ENCODE results near the gene RETNLB.

The RETNLB gene

DNA sequence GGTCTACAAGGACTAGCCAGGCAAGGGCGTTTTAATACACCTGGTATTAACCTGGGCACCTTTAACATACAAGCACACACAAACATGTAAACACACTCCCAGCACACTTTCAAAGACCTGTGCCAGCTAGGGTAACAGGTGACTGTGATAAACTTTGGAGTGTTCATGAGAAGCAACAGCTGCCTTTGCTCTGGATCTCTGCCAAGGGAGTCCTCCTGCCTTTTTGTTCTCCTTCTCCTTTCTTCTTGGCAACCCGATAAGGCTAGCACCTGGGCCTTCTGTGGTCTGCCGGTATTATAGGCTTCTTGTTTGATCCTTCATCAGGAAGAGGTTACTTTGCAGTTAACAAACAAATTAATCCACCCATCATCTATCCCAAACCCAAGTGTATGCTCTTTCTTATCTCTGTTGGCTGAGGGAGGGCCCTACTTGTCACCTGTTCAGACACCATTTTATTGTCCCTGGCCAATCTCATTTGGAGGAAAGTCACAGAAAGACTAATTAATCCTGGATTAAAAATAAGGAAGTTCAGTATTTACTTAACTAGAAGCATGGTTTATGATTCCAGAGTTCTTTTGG, at the start of gene RETNLB:
RETNLB (minus strand) TSS at position 7 of the 579 bp plus-strand sequence. CDS start 225 bp downstream, outside the sequence.
- no peak for DNase-seq

GRCh38 chr3:108806316-108806715, 49.1 kb upstream of the RETNLB start:
- DNase-seq, result peak; percentile 48 to 80

GRCh38 chr3:108804966-108805365, 47.8 kb upstream of the RETNLB start:
- DNase-seq, result no peak

DNA sequence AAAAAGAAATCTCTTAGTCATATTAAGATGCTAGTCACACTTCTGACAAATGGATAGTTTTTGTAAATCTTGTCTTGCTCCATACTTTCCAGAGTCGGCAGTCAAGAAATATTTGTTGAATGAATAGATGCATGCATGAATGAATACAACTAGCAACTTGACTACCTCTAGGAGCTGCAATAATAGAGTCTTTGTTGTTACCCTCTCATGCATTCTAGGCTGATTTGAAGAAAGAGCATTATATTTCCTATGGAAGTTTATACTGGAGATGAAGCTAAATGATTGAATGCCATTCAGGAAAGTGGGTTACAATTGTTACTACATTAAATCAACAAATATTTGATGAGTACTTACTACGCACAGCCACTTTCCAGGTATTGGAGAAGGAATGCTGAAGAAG, 47.2 kb upstream of the RETNLB start:
- no peak for DNase-seq

- DNase-seq, result no peak
These were observed 34.3 kb upstream of the RETNLB start for GRCh38 chr3:108791473-108791872.

DNA sequence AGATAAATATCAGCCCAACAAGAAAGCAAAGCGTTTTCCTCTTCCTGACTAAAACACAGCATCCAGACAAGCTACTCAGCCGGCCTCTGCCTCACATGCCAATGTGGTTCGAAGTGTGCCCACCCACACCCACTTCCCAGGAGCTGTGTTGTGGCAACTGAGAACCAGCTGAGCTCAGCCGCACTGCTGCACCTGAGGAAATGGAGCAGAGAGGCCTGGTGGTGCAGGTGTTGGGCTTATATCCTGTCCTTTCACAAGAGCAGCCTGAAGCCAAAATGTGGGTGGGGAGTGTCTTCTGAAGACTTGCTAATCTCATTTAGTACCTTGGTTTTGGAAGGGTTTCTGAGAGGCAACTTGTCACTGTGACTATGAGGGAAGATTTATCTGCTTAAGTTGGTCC, 23.0 kb upstream of the RETNLB start:
- DNase-seq, result peak; percentile 42 to 46

DNA sequence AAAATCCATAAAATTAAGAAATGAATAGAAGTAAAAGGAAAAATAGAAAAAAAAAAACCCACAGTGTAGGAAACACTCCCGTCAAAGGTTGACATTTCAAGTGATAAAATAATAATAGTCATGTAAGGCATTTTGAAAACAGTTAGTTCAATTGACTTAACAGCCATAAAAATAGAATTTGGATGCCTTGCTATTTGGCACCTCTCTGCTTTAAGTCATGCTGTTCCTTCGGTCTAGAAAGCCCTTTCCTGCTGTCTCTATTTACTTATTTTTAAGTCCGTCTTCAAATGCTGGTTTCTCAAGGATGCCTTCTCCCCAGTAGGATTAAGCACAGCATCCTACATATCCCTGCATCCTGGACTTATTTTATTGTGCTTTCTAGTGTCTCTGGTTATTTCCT, 22.3 kb upstream of the RETNLB start:
- no peak for DNase-seq

DNA sequence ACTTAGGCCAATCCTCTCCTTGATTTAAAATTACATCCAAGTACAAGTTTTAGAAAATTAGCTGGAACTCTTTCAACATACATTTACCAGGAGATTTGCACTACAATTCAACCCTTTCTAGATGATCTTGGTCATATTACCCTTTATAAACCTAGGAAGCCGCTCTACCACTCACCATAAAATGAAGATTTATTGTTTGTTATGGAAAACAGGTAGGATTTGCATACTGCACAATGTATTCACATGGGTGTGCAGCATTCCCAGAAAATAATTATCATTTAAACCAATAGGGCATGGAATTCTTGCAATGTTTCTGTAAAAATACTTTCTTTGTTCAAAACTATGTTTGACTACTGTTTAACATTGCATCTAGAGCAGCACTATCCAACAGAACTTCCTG, 18.4 kb upstream of the RETNLB start:
- no peak for DNase-seq

GRCh38 chr3:108767253-108767652, 10.0 kb upstream of the RETNLB start:
- DNase-seq, result no peak

DNA sequence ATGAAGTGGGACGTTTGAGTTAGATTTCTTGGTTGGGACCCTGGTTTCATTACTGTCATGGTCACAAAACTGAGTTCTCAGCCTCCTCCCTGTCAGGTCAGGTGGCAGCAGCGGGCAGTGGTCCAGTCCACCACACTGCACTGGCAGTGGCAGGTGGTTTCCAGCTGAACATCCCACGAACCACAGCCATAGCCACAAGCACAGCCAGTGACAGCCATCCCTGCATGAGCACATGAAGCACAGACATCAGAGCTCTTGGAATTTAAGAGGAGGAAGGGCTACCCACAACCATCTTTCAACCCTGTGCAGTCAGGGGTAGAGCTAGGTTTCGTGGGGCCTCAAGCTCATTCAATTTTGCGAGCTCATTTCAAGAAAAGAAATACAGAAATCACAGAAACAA, 1.5 kb downstream of the RETNLB start:
- DNase-seq, result no peak

- DNase-seq, result no peak
These were observed 12.4 kb downstream of the RETNLB start for GRCh38 chr3:108744762-108745161.

GRCh38 chr3:108742929-108743328, 14.3 kb downstream of the RETNLB start:
- no peak for DNase-seq

DNA sequence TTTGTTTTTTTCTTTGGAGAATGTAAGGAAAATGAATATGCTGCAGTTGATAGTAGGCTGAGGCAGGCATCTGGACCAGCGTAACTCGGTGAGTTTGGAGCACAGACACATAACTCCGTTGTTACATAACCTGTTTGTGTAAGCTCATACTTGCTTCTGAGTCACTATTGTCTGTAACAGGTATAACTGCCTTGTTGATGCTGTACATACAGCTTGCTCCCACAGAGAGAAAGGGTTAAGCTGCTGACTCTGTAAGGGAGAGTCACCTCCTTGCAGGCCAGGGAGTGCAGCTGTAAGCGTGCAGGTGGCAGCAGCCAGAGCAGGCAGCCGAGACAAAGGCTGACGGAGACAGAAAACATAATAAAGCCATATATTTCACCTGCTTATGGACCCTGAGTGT, 20.4 kb downstream of the RETNLB start:
- no peak for DNase-seq

- no peak for DNase-seq
These were observed 28.3 kb downstream of the RETNLB start for GRCh38 chr3:108728934-108729333.

DNA sequence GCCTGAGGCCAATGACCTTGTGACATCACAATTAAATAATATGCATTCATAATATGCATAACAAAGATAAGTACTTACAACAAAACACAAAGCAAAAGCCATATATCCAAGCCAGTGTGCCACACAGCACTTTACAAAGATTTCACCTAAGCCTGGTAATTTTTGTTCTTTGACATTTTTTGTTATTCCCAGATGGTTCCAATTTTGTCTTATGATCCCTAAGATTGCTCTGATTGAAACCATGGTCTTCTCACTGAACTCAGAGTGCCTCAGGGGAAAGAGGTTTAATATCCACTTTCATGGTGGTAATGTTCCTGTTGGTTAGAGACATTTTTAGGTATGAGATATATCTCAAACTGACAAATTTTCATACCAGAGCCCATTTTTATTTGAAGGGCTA, 29.1 kb downstream of the RETNLB start:
- DNase-seq, result no peak

DNA sequence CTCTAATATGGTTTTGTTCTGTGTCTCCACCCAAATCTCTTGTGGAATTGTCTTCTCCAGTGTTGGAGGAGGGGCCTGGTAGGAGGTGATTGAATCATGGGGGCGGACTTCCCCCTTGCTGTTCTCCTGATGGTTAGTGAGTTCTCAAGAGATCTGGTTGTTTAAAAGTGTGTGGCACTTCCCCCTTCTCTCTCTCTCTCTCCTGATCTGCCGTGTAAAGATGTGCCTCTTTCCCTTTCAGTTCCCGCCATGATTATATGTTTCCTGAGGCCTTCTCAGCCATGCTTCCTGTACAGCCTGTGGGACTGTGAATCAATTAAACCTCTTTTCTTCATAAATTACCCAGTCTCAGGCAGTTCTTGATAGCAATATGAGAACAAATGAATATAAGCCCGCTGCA, 33.1 kb downstream of the RETNLB start:
- DNase-seq, result no peak

DNA sequence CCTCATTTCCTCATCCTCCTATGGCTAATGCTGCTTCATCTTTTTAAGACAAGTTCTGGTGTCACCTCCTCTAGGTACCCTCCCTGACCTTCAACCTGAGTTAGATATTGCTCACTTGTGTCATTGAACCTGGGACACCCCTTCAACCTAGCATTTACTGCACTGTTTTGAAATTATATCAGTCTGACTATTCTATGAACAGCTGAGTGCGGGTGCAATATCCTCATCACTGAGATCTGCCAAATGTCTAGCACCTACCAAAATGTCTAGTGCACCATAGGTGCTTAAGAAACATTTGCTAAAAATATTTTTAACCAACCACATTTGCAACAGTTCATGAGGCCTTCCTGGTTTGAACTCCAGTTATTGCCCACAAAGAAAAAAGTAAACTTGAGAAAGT, 34.5 kb downstream of the RETNLB start:
- no peak for DNase-seq

GRCh38 chr3:108719178-108719806, 37.9 kb downstream of the RETNLB start:
- DNase-seq, result no peak

GRCh38 chr3:108718454-108718853, 38.8 kb downstream of the RETNLB start:
- no peak for DNase-seq

DNA sequence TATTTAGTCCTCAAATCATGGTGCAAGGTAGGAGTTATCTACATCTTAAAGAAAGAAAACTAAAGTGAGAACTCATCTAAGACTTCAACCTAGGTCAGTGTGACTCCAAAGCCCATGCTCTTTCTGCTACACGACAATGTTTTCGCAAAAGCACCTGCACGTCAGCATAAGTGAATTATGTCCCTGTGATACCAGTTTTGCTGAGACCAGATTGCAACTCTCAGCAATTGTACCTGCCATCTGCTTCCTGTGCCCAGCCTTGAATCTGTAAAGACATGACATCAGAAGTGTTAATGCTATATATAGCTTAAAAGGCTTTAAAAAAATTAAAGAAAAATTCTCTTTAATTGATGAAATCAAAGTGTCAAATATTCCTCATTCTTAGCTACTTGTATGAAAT, 43.4 kb downstream of the RETNLB start:
- DNase-seq, result no peak

DNA sequence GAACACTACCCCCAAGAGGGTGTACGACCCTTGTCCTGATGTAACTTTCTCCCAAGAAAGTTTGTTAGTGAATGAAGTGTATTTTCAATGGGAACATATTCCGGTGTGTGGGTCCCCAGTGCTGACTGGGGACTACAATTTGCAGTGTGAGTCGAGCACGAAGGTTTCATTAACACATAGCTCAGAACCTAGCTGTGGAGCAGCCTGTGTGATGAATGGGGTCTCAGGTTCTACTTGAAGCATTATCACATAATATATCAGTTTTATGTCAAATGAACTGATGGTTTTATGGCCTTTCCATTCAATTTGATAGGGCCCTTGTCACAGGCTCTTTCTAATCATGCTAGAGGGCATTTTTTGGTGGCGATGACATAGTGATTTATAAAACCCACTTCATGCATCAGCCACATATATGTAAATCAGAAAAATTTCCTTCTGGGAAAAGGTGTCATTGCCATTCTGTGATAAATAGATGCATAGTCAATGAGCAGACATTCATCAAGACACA, 44.1 kb downstream of the RETNLB start:
- no peak for DNase-seq
